ENCODE measurements around the gene BRINP3.
"Not testable (repeated sequence)": the region's sequence is repeated elsewhere in the genome, so short reads cannot be mapped to it uniquely, and the experiment has no call there.

BRINP3 gene

GRCh38 chr1:190477762-190478148, at the start of gene BRINP3:
Gene BRINP3, minus strand, starts transcription at chr1:190477864.
- Mint-ChIP-seq H3K9me3 (peaks cover 2% of the 10 kb centered on the region), H3K4me1 (peaks cover 7% of the 10 kb centered on the region), H3K36me3 (no peaks in the 10 kb centered on the region), H3K4me3 (no peak within 1 kb of the TSS), H3K27ac (no peak within 1 kb of the TSS)
- DNase-seq (ENCODE audit: low spot score in 2 of 2) (no peak), ATAC-seq (no peak)

- H3K9me3 Mint-ChIP-seq: peaks cover 17% of the 10 kb centered on the region
- no peaks in the 10 kb centered on the region for H3K4me1 Mint-ChIP-seq
- ATAC-seq (no peak), DNase-seq (ENCODE audit: low spot score in 2 of 2) (no peak)
- no peaks in the 10 kb centered on the region for H3K36me3 Mint-ChIP-seq
- no peak overlapping the region for H3K27ac Mint-ChIP-seq
- H3K4me3 Mint-ChIP-seq: no peak overlapping the region
These were observed 33.9 kb upstream of the BRINP3 start for GRCh38 chr1:190511554-190511953.

GRCh38 chr1:190507357-190507756, 29.7 kb upstream of the BRINP3 start:
- Mint-ChIP-seq H3K4me1 (no peaks in the 10 kb centered on the region), H3K36me3 (no peaks in the 10 kb centered on the region), H3K9me3 (peaks cover 15% of the 10 kb centered on the region), H3K27ac (no peak overlapping the region), H3K4me3 (no peak overlapping the region)
- no peak for ATAC-seq
- DNase-seq (ENCODE audit: low spot score in 2 of 2): no peak

GRCh38 chr1:190504539-190504938, 26.9 kb upstream of the BRINP3 start:
- peaks cover 20% of the 10 kb centered on the region for H3K9me3 Mint-ChIP-seq
- not testable (repeated sequence) for H3K36me3 Mint-ChIP-seq; H3K4me1 Mint-ChIP-seq; DNase-seq (ENCODE audit: low spot score in 2 of 2); H3K4me3 Mint-ChIP-seq; ATAC-seq; H3K27ac Mint-ChIP-seq

- Mint-ChIP-seq H3K27ac (no peak overlapping the region), H3K9me3 (peaks cover 16% of the 10 kb centered on the region), H3K36me3 (no peaks in the 10 kb centered on the region), H3K4me3 (no peak overlapping the region), H3K4me1 (no peaks in the 10 kb centered on the region)
- no peak for DNase-seq (ENCODE audit: low spot score in 2 of 2)
- no peak for ATAC-seq
These were observed 19.9 kb upstream of the BRINP3 start for GRCh38 chr1:190497565-190497964.

- ATAC-seq (no peak), DNase-seq (ENCODE audit: low spot score in 2 of 2) (no peak)
- Mint-ChIP-seq H3K9me3 (peaks cover 17% of the 10 kb centered on the region), H3K4me1 (no peaks in the 10 kb centered on the region), H3K4me3 (no peak overlapping the region), H3K27ac (no peak overlapping the region), H3K36me3 (no peaks in the 10 kb centered on the region)
These were observed 16.8 kb upstream of the BRINP3 start for GRCh38 chr1:190494451-190494850.

- ATAC-seq (no peak), DNase-seq (ENCODE audit: low spot score in 2 of 2) (no peak)
- no peak overlapping the region for H3K27ac Mint-ChIP-seq
- peaks cover 12% of the 10 kb centered on the region for H3K9me3 Mint-ChIP-seq
- no peak overlapping the region for H3K4me3 Mint-ChIP-seq
- H3K4me1 Mint-ChIP-seq: no peaks in the 10 kb centered on the region
- no peaks in the 10 kb centered on the region for H3K36me3 Mint-ChIP-seq
These were observed 13.7 kb upstream of the BRINP3 start for GRCh38 chr1:190491404-190491803.

GRCh38 chr1:190484045-190484444, 6.4 kb upstream of the BRINP3 start:
- no peak overlapping the region for H3K27ac Mint-ChIP-seq
- no peaks in the 10 kb centered on the region for H3K36me3 Mint-ChIP-seq
- DNase-seq (ENCODE audit: low spot score in 2 of 2) (no peak), ATAC-seq (no peak)
- no peak overlapping the region for H3K4me3 Mint-ChIP-seq
- H3K9me3 Mint-ChIP-seq: peaks cover 3% of the 10 kb centered on the region
- no peaks in the 10 kb centered on the region for H3K4me1 Mint-ChIP-seq

- Mint-ChIP-seq H3K9me3 (peaks cover 3% of the 10 kb centered on the region), H3K4me3 (no peak overlapping the region), H3K27ac (no peak overlapping the region), H3K36me3 (no peaks in the 10 kb centered on the region), H3K4me1 (peaks cover 7% of the 10 kb centered on the region)
- DNase-seq (ENCODE audit: low spot score in 2 of 2) (no peak), ATAC-seq (no peak)
These were observed 2.6 kb upstream of the BRINP3 start for GRCh38 chr1:190480231-190480630.

GRCh38 chr1:190479516-190479915, 1.9 kb upstream of the BRINP3 start:
- H3K27ac Mint-ChIP-seq: no peak overlapping the region
- ATAC-seq (no peak), DNase-seq (ENCODE audit: low spot score in 2 of 2) (no peak)
- H3K9me3 Mint-ChIP-seq: no peaks in the 10 kb centered on the region
- H3K4me3 Mint-ChIP-seq: no peak overlapping the region
- peaks cover 7% of the 10 kb centered on the region for H3K4me1 Mint-ChIP-seq
- H3K36me3 Mint-ChIP-seq: no peaks in the 10 kb centered on the region

- peaks cover 1% of the 10 kb centered on the region for H3K9me3 Mint-ChIP-seq
These were observed 1.4 kb upstream of the BRINP3 start for GRCh38 chr1:190479050-190479397.

GRCh38 chr1:190478149-190479049, 735 bp upstream of the BRINP3 start:
- peaks cover 7% of the 10 kb centered on the region for H3K4me1 Mint-ChIP-seq
- DNase-seq (ENCODE audit: low spot score in 2 of 2): no peak
- no peak for ATAC-seq
- H3K36me3 Mint-ChIP-seq: no peaks in the 10 kb centered on the region
- H3K4me3 Mint-ChIP-seq: no peak overlapping the region
- H3K9me3 Mint-ChIP-seq: peaks cover 2% of the 10 kb centered on the region
- no peak overlapping the region for H3K27ac Mint-ChIP-seq

More at GRCh38 chr1:190479050-190479397, 1.4 kb upstream of the BRINP3 start:
- ATAC-seq (no peak), DNase-seq (ENCODE audit: low spot score in 2 of 2) (no peak)
- Mint-ChIP-seq H3K36me3 (no peaks in the 10 kb centered on the region), H3K4me3 (no peak overlapping the region), H3K27ac (no peak overlapping the region), H3K4me1 (peaks cover 7% of the 10 kb centered on the region)

GRCh38 chr1:190476806-190477205, 858 bp downstream of the BRINP3 start:
- Mint-ChIP-seq H3K9me3 (peaks cover 2% of the 10 kb centered on the region), H3K36me3 (no peaks in the 10 kb centered on the region), H3K4me3 (no peak overlapping the region), H3K4me1 (peaks cover 7% of the 10 kb centered on the region), H3K27ac (no peak overlapping the region)
- no peak for DNase-seq (ENCODE audit: low spot score in 2 of 2)
- no peak for ATAC-seq

- no peak for DNase-seq (ENCODE audit: low spot score in 2 of 2)
- H3K27ac Mint-ChIP-seq: no peak overlapping the region
- no peak overlapping the region for H3K4me3 Mint-ChIP-seq
- H3K4me1 Mint-ChIP-seq: peaks cover 7% of the 10 kb centered on the region
- H3K36me3 Mint-ChIP-seq: no peaks in the 10 kb centered on the region
- no peak for ATAC-seq
- peaks cover 2% of the 10 kb centered on the region for H3K9me3 Mint-ChIP-seq
These were observed 1.3 kb downstream of the BRINP3 start for GRCh38 chr1:190476321-190476720.

- no peak for ATAC-seq
- H3K27ac Mint-ChIP-seq: no peak overlapping the region
- peaks cover 7% of the 10 kb centered on the region for H3K4me1 Mint-ChIP-seq
- peaks cover 5% of the 10 kb centered on the region for H3K9me3 Mint-ChIP-seq
- DNase-seq (ENCODE audit: low spot score in 2 of 2): no peak
- H3K36me3 Mint-ChIP-seq: no peaks in the 10 kb centered on the region
- no peak overlapping the region for H3K4me3 Mint-ChIP-seq
These were observed 2.1 kb downstream of the BRINP3 start for GRCh38 chr1:190475421-190476141.

- Mint-ChIP-seq H3K9me3 (peaks cover 5% of the 10 kb centered on the region), H3K4me1 (peaks cover 7% of the 10 kb centered on the region), H3K27ac (no peak overlapping the region), H3K4me3 (no peak overlapping the region), H3K36me3 (no peaks in the 10 kb centered on the region)
- ATAC-seq (no peak), DNase-seq (ENCODE audit: low spot score in 2 of 2) (no peak)
These were observed 2.9 kb downstream of the BRINP3 start for GRCh38 chr1:190474650-190475211.
